ENCODE results near the gene SNX17. TPM values are rescaled to one million over a fixed set of nuclear protein-coding genes. Genes with fewer than 3 reads are reported as not detected.

The SNX17 gene
- total RNA-seq, 1 experiment from 2014 or later, result 108 TPM

DNA sequence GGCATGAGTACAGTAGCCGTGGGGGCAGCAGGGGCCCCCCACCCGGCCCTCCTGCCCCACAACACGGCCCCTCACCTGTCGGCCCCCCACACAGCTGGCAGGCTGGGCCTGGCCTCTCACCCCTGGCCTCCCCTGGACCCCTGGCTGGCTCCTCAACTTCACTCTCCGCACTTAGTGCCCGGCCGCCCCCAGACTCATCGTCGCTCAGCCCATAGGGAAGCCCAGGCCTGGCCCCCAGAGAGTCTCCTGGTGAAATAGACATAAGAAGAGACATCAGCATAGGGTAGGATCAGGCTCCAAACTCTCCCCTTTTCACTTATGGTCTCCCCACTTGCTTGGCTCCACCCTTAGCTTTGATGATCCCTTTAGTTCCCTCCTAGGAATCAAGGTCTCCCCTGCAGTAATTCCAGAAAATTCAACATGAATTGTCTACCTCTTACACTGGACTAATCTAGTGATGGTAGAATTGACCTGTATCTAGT, 8.4 kb downstream of the SNX17 start:
- peaks cover 15% of the 10 kb centered on the region for H3K4me1 ChIP-seq
- peak overlapping the region; percentile 98 for H3K27ac Mint-ChIP-seq (ENCODE audit: unreplicated experiment)
- peaks cover 11% of the 10 kb centered on the region for H3K4me1 Mint-ChIP-seq (ENCODE audit: low read depth, unreplicated experiment)
- no peaks in the 10 kb centered on the region for H3K9me3 Mint-ChIP-seq (ENCODE audit: unreplicated experiment)
- no TSS peak for BruUV-seq (replicated peaks)
- peaks cover 8% of the 10 kb centered on the region for H3K36me3 ChIP-seq (ENCODE audit: control insufficient read depth, insufficient read depth, low read length)
- TF ChIP-seq, protein P1, sequence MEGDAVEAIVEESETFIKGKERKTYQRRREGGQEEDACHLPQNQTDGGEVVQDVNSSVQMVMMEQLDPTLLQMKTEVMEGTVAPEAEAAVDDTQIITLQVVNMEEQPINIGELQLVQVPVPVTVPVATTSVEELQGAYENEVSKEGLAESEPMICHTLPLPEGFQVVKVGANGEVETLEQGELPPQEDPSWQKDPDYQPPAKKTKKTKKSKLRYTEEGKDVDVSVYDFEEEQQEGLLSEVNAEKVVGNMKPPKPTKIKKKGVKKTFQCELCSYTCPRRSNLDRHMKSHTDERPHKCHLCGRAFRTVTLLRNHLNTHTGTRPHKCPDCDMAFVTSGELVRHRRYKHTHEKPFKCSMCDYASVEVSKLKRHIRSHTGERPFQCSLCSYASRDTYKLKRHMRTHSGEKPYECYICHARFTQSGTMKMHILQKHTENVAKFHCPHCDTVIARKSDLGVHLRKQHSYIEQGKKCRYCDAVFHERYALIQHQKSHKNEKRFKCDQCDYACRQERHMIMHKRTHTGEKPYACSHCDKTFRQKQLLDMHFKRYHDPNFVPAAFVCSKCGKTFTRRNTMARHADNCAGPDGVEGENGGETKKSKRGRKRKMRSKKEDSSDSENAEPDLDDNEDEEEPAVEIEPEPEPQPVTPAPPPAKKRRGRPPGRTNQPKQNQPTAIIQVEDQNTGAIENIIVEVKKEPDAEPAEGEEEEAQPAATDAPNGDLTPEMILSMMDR (IDR thresholded peaks at IDR 0.05; ENCODE audit: insufficient read depth in 1 of 2, low read depth in 1 of 2, low read length in 1 of 2, severe bottlenecking in 1 of 2, unreplicated experiment in 1 of 2), result no peak
- ChIA-PET POLR2A (interaction anchor here (0.6 to 1.0 kb wide), 2 partner anchors 29 to 49 kb away, joined by 4 to 5 read pairs; partner anchors contain the start of gene NRBP1), CTCF (interaction anchor here (0.6 kb wide), 1 partner anchor 123 kb away, joined by 5 read pairs; no protein-coding TSS in a partner anchor)
- peak overlapping the region; percentile 82 for H3K4me3 ChIP-seq (ENCODE audit: low read depth, low read length)
- peak overlapping the region; percentile 85 for H3K4me3 Mint-ChIP-seq (ENCODE audit: unreplicated experiment)
- no peaks in the 10 kb centered on the region for H3K27me3 Mint-ChIP-seq (ENCODE audit: insufficient read depth, unreplicated experiment)
- H3K27me3 ChIP-seq (replicated peaks; ENCODE audit: control insufficient read depth, insufficient read depth, low read length), result no peaks in the 10 kb centered on the region
- no peak for DNase-seq
- no peaks in the 10 kb centered on the region for H3K9me3 ChIP-seq
- peaks cover 94% of the 10 kb centered on the region for H3K36me3 Mint-ChIP-seq (ENCODE audit: insufficient read depth, unreplicated experiment)
- intact Hi-C loops (cut with micrococcal nuclease; ENCODE audit: unreplicated experiment), result no loop called here

DNA sequence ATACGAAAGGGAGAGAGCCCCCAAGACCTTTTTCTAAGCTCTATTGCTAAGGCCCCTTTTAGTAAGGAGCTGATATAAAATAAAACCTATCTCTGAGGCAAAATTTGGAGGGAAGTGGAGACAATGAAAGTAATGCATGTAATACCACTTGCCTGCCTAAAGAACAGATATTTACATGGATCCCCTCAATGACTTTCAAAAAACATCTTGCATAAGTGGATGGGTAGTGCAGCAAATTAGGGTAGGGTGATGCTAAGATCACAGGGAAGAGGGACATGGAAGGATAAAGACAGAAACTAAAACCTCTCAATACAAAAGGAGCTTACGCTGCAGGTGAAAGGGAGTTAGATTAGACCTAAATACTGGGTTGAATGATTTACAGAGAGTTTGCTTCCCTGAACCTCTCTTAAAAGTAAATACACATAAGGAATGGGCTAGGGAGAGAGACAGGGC, 9.0 kb downstream of the SNX17 start:
- DNase-seq, result no peak
- Mint-ChIP-seq H3K27ac (ENCODE audit: unreplicated experiment) (peak overlapping the region; percentile 98), H3K4me1 (ENCODE audit: low read depth, unreplicated experiment) (peaks cover 11% of the 10 kb centered on the region), H3K36me3 (ENCODE audit: insufficient read depth, unreplicated experiment) (peaks cover 94% of the 10 kb centered on the region), H3K4me3 (ENCODE audit: unreplicated experiment) (peak overlapping the region; percentile 85), H3K27me3 (ENCODE audit: insufficient read depth, unreplicated experiment) (no peaks in the 10 kb centered on the region), H3K9me3 (ENCODE audit: unreplicated experiment) (no peaks in the 10 kb centered on the region)
- POLR2A ChIA-PET, result interaction anchor here (0.6 to 2.0 kb wide), 5 partner anchors 8 to 284 kb away, joined by 3 to 10 read pairs (median 5); partner anchors contain the start of genes EIF2B4, NRBP1, SLC4A1AP and SNX17
- CTCF ChIA-PET, result interaction anchor here (0.6 to 1.9 kb wide), 3 partner anchors 10 to 123 kb away, joined by 3 to 6 read pairs (median 5); partner anchors contain the start of gene EIF2B4
- H3K9me3 ChIP-seq, result no peaks in the 10 kb centered on the region
- BruUV-seq (replicated peaks), result no TSS peak
- intact Hi-C loops (cut with micrococcal nuclease; ENCODE audit: unreplicated experiment), result no loop called here
- TF ChIP-seq, protein P1 (IDR thresholded peaks at IDR 0.05; ENCODE audit: insufficient read depth in 1 of 2, low read depth in 1 of 2, low read length in 1 of 2, severe bottlenecking in 1 of 2, unreplicated experiment in 1 of 2), result no peak
- peaks cover 15% of the 10 kb centered on the region for H3K4me1 ChIP-seq
- H3K27me3 ChIP-seq (replicated peaks; ENCODE audit: control insufficient read depth, insufficient read depth, low read length), result no peaks in the 10 kb centered on the region
- H3K36me3 ChIP-seq (ENCODE audit: control insufficient read depth, insufficient read depth, low read length), result peaks cover 8% of the 10 kb centered on the region
- H3K4me3 ChIP-seq (ENCODE audit: low read depth, low read length), result peak overlapping the region; percentile 82

DNA sequence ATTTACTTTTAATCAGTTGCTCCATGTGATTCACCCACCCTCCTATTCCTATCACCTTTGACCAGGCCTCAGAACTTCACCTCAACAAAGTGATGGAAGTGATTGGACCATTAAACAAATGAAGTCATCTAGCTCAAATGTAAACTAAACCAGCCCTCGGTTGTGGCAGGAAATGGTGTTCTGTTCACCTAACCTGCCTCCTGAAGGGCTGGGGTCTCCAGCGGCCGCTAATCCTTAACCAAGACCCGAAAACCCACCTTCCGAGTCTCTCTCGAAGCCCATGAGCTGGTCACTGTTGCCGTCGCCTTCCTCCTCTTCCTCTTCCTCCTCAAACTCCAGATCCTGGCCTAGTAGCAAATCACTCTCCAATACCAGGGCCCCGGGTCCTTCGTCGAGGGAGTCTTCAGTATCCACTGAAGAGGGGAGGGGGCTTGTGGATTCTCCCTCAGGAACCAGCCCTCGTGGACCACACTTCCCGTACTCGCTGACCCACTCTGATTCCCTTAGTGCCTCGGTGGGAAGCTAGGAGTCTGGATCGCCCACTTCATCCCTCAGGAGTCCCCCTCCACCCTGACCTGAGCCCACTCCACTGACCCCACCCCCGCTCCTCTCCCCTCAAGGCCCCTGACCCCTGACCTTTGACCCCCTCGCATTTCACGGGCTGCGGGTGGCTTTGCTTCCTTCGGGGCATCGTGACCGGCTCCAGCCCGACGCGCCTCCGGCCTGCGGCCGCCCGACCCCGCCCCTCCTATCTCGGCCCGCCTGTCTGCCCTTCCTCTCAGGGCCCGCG, 9.6 kb downstream of the SNX17 start:
- H3K9me3 ChIP-seq, result no peaks in the 10 kb centered on the region
- H3K36me3 Mint-ChIP-seq (ENCODE audit: insufficient read depth, unreplicated experiment), result peaks cover 94% of the 10 kb centered on the region
- peaks cover 8% of the 10 kb centered on the region for H3K36me3 ChIP-seq (ENCODE audit: control insufficient read depth, insufficient read depth, low read length)
- peak overlapping the region; percentile 82 for H3K4me3 ChIP-seq (ENCODE audit: low read depth, low read length)
- no peaks in the 10 kb centered on the region for H3K27me3 Mint-ChIP-seq (ENCODE audit: insufficient read depth, unreplicated experiment)
- peak; percentile 35 to 81 for DNase-seq
- peaks cover 11% of the 10 kb centered on the region for H3K4me1 Mint-ChIP-seq (ENCODE audit: low read depth, unreplicated experiment)
- BruUV-seq (replicated peaks), result TSS peak; percentile 22
- ChIA-PET CTCF (interaction anchor here (1.2 to 1.9 kb wide), 2 partner anchors 11 to 59 kb away, joined by 3 to 6 read pairs; partner anchors contain the start of gene EIF2B4), POLR2A (interaction anchor here (0.7 to 2.0 kb wide), 8 partner anchors 9 to 283 kb away, joined by 3 to 10 read pairs (median 6); partner anchors contain the start of genes EIF2B4, GTF3C2, NRBP1 and PPM1G)
- H3K27ac Mint-ChIP-seq (ENCODE audit: unreplicated experiment), result peak overlapping the region; percentile 98
- H3K4me1 ChIP-seq, result peaks cover 15% of the 10 kb centered on the region
- TF ChIP-seq, protein P1 (IDR thresholded peaks at IDR 0.05; ENCODE audit: insufficient read depth in 1 of 2, low read depth in 1 of 2, low read length in 1 of 2, severe bottlenecking in 1 of 2, unreplicated experiment in 1 of 2), result no peak
- H3K4me3 Mint-ChIP-seq (ENCODE audit: unreplicated experiment), result peak overlapping the region; percentile 85
- H3K27me3 ChIP-seq (replicated peaks; ENCODE audit: control insufficient read depth, insufficient read depth, low read length), result no peaks in the 10 kb centered on the region
- intact Hi-C loops (cut with micrococcal nuclease; ENCODE audit: unreplicated experiment), result loop anchor here (1.0 kb wide), 1 partner anchor 10 kb away; the partner anchor contains the start of genes EIF2B4 and SNX17
- no peaks in the 10 kb centered on the region for H3K9me3 Mint-ChIP-seq (ENCODE audit: unreplicated experiment)

Measured in Caco-2 (cell line).